Thyroid gland (tissue), 4 donors: ENCODE measurements around the gene STK24.

ENCODE experiments used
- POLR2A ChIP-seq, 2 donors: fragments of 450-650 bp; IDR thresholded peaks; one replicate each; pipeline ENCODE4 v1.6.1; 2017; ENCODE audit warnings: antibody characterized with exemption in 2 of 2, mild to moderate bottlenecking in 2 of 2, moderate library complexity in 1 of 2
- TF ChIP-seq, protein P1 (sequence below), 6 experiments: fragments of 200-600 bp in 3 of 6; fragments of 450-650 bp in 3 of 6; sonication (generic) in 3 of 6; IDR thresholded peaks; one replicate each; pipeline ENCODE4 v1.5.1; 2016 to 2019; ENCODE audit warnings: antibody characterized with exemption in 6 of 6, mild to moderate bottlenecking in 2 of 6, inconsistent platforms in 1 of 6, moderate library complexity in 1 of 6

DNA sequence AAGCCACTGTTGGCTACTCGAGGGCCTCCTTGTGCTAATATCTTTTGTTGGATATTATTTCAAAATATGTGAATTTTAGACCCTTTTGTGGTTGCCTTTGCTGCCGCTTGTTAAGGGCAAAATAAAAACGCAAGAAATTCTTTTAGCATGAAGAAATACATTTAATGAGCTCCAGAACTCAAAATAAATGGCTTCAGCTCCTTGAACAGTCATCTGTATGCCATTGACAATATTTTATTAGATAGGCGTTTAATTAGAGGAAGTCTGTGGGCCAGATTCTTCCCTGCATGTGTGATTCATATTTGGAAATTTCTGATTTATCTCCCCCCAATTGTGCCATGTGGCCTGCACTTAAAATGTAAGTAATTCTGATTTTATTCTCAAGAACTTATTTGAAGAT, 177.2 kb downstream of the STK24 start:
- TF ChIP-seq, protein P1, sequence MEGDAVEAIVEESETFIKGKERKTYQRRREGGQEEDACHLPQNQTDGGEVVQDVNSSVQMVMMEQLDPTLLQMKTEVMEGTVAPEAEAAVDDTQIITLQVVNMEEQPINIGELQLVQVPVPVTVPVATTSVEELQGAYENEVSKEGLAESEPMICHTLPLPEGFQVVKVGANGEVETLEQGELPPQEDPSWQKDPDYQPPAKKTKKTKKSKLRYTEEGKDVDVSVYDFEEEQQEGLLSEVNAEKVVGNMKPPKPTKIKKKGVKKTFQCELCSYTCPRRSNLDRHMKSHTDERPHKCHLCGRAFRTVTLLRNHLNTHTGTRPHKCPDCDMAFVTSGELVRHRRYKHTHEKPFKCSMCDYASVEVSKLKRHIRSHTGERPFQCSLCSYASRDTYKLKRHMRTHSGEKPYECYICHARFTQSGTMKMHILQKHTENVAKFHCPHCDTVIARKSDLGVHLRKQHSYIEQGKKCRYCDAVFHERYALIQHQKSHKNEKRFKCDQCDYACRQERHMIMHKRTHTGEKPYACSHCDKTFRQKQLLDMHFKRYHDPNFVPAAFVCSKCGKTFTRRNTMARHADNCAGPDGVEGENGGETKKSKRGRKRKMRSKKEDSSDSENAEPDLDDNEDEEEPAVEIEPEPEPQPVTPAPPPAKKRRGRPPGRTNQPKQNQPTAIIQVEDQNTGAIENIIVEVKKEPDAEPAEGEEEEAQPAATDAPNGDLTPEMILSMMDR (IDR thresholded peaks at IDR 0.05): no peak
- TF ChIP-seq POLR2A (IDR thresholded peaks at IDR 0.05): no peak
